ENCODE measurements around the gene POLDIP2. TPM values are rescaled to one million over a fixed set of nuclear protein-coding genes. Genes with fewer than 3 reads are reported as not detected.

Gene POLDIP2
- total and polyA plus RNA-seq, 9 donors, result 37.4 to 110 (median 59.6) TPM

DNA sequence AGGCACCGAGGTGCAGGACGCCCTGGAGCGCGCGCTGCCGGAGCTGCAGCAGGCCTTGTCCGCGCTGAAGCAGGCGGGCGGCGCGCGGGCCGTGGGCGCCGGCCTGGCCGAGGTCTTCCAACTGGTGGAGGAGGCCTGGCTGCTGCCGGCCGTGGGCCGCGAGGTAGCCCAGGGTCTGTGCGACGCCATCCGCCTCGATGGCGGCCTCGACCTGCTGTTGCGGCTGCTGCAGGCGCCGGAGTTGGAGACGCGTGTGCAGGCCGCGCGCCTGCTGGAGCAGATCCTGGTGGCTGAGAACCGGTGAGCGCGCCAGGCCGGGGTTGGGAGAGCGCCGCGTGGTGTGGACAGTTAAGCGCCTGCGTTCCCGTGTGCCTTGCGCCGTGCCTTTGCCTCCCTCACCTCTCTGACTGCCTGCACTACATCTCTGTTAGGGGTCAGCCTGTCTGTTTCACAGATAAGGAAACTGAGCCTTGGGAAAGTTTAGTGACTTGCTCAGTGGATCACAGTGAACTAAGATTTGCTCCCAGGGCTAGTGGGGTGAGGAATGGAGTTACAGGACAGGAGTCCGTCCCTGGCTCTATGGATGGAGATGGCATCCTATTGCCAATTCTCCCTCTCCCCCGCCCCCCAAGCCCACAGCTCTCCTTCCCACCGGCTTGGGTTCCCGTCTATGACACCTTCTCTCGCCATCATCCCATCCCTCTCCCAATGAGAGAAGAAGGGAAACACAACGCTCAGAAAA lies 15.0 kb upstream of the POLDIP2 start:
- H3K4me3 ChIP-seq, result peak overlapping the region; percentile 58
- no peaks in the 10 kb centered on the region for H3K9me3 ChIP-seq
- intact Hi-C loops (cut with DNase I), result loop anchor here in 1 of 4 donors (2.0 kb wide), 1 partner anchor 20 kb away; no protein-coding TSS in a partner anchor
- WGBS, 3 donors, result 6 to 8% (median 6%) methylated on average over 39 to 53 of the region's 53 CpGs
- peak in 2 of 5 donors; percentile 48 to 58 for DNase-seq
- H3K4me1 ChIP-seq (ENCODE audit: insufficient read depth), result peaks cover 7% of the 10 kb centered on the region
- TF ChIP-seq, protein P1, sequence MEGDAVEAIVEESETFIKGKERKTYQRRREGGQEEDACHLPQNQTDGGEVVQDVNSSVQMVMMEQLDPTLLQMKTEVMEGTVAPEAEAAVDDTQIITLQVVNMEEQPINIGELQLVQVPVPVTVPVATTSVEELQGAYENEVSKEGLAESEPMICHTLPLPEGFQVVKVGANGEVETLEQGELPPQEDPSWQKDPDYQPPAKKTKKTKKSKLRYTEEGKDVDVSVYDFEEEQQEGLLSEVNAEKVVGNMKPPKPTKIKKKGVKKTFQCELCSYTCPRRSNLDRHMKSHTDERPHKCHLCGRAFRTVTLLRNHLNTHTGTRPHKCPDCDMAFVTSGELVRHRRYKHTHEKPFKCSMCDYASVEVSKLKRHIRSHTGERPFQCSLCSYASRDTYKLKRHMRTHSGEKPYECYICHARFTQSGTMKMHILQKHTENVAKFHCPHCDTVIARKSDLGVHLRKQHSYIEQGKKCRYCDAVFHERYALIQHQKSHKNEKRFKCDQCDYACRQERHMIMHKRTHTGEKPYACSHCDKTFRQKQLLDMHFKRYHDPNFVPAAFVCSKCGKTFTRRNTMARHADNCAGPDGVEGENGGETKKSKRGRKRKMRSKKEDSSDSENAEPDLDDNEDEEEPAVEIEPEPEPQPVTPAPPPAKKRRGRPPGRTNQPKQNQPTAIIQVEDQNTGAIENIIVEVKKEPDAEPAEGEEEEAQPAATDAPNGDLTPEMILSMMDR (IDR thresholded peaks at IDR 0.05), result no peak
- H3K36me3 ChIP-seq, result no peaks in the 10 kb centered on the region
- peak overlapping the region in 1 of 2 donors; percentile 69 for H3K27ac ChIP-seq
- no peaks in the 10 kb centered on the region for H3K27me3 ChIP-seq

DNA sequence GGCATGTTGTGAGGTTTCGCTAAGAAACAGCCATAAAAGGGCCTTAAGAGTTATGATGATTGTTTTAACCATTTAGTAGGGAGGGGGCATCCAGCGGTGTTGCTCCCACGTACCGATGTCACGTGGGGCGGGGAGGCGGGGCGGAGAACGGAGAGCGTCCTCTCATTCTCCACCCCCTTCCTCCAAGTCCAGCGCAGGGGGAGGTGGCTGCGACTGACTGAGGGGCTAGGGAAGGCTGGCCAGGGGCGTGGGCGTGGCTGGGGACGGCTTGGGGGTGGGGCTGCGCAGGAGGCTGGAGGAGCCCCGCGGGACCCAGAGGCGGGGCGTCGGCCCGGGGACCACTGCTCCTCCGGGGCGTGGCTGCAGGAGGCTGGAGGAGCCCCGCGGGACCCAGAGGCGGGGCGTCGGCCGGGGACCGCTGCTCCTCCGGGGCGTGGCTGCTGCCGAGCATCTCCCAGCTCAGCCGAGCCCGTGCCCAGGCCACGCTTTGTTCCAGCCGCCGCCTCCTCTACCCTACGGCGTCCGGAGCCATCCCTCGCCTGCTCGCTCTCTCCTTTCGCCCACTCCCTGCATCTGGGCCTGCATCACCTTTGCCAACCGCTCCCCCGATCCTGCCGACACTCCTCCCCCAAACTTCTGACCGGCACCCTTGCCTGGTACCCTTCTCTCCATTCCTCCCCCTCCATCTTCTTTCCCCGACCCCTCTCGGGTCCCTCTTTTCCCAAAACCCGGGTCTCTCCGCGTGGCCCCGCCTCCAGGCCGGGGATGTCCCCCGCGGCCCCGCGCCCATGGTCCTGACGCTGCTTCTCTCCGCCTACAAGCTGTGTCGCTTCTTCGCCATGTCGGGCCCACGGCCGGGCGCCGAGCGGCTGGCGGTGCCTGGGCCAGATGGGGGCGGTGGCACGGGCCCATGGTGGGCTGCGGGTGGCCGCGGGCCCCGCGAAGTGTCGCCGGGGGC lies 14.2 kb upstream of the POLDIP2 start, which contains the start of gene SARM1:
SARM1 (plus strand) TSS at position 450 of the 958 bp plus-strand sequence; CDS start at position 789, 339 bp downstream.
- no peak for TF ChIP-seq POLR2A (IDR thresholded peaks at IDR 0.05)
- TF ChIP-seq EP300 (IDR thresholded peaks at IDR 0.05), result no peak
- Histone ChIP-seq H3K27ac (peak within 1 kb of the TSS in 1 of 2 donors; percentile 69), H3K4me3 (peak within 1 kb of the TSS; percentile 58), H3K36me3 (no peaks in the 10 kb centered on the region), H3K27me3 (no peaks in the 10 kb centered on the region), H3K4me1 (ENCODE audit: insufficient read depth) (peaks cover 7% of the 10 kb centered on the region), H3K9me3 (no peaks in the 10 kb centered on the region)
- 0 to 2% (median 0%) methylated on average over 77 to 80 of the region's 80 CpGs for WGBS, 3 donors
- DNase-seq, result peak; percentile 87 to 92 (median 89)
- intact Hi-C loops (cut with DNase I), result loop anchor here in 1 of 4 donors (2.0 kb wide), 1 partner anchor 21 kb away; no protein-coding TSS in a partner anchor

DNA sequence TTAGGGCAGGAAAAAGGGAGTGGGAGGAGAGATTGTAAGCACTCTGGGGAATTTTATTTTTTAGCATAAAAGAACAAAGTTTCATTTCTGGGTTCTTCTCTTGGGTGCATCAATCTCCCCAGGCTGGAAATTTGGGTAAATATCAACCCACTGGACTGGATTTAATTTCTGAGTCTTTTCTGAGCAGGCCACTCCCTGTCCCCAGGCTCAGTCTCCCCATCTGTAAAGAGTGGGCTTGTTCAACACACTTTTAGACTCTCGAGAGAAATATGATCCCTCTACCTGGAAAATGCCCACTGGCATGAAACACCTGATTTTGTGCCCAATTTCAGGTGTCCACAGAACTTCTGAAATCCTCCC lies 13.4 kb upstream of the POLDIP2 start:
- intact Hi-C loops (cut with DNase I), result no loop called here
- DNase-seq, result no peak
- Histone ChIP-seq H3K4me1 (ENCODE audit: insufficient read depth) (peaks cover 7% of the 10 kb centered on the region), H3K27me3 (no peaks in the 10 kb centered on the region), H3K27ac (peak overlapping the region in 1 of 2 donors; percentile 69), H3K4me3 (no peak overlapping the region), H3K36me3 (no peaks in the 10 kb centered on the region), H3K9me3 (no peaks in the 10 kb centered on the region)
- 30 to 54% (median 48%) methylated on average over 1 of the region's 1 CpG for WGBS, 3 donors
- TF ChIP-seq, protein P1 (IDR thresholded peaks at IDR 0.05), result no peak
- TF ChIP-seq EP300 (IDR thresholded peaks at IDR 0.05), result no peak
- TF ChIP-seq POLR2A (IDR thresholded peaks at IDR 0.05), result no peak

GRCh38 chr17:28370035-28370743 lies 12.9 kb upstream of the POLDIP2 start, which contains the start of gene VTN:
TSS of gene VTN (minus strand) at chr17:28370307. CDS start at chr17:28370203, 104 bp downstream.
- H3K9me3 ChIP-seq, result no peaks in the 10 kb centered on the region
- no peak within 1 kb of the TSS for H3K4me3 ChIP-seq
- WGBS, 3 donors, result 18 to 26% (median 21%) methylated on average over 8 of the region's 8 CpGs

More at GRCh38 chr17:28370035-28370743, 12.9 kb upstream of the POLDIP2 start, which contains the start of gene VTN:
- Histone ChIP-seq H3K36me3 (no peaks in the 10 kb centered on the region), H3K27me3 (no peaks in the 10 kb centered on the region), H3K4me1 (ENCODE audit: insufficient read depth) (peaks cover 7% of the 10 kb centered on the region), H3K27ac (peak within 1 kb of the TSS in 1 of 2 donors; percentile 69)
- peak in 1 of 5 donors; percentile 56 for DNase-seq
- no peak for TF ChIP-seq EP300 (IDR thresholded peaks at IDR 0.05)
- TF ChIP-seq POLR2A (IDR thresholded peaks at IDR 0.05), result no peak
- TF ChIP-seq, protein P1 (IDR thresholded peaks at IDR 0.05), result no peak
- intact Hi-C loops (cut with DNase I), result no loop called here

Data from ovary (tissue), 9 donors.